SK-N-SH (cell line): Measurements from ENCODE around the gene UCKL1. TPM values are rescaled to one million over a fixed set of nuclear protein-coding genes. Genes with fewer than 3 reads are reported as not detected.

ENCODE experiments used
- CTCF ChIA-PET: fragments of 300-600, 350-600 bp; formaldehyde crosslinking; extraction: SDS; loops from one replicate; lab custom pipeline; 2021; lab: Yijun Ruan, JAX
- POLR2A ChIA-PET: fragments of 350-600 bp; sonication (Branson Sonifier 250); formaldehyde crosslinking; extraction: SDS; loops from one replicate; lab custom pipeline; 2020; ENCODE audit warnings: antibody characterized with exemption, inconsistent platforms; lab: Yijun Ruan, JAX
- DNase-seq: peaks from one replicate; pipeline ENCODE4 v3.0.0; 2012
- H2AFZ ChIP-seq: fragments of 200-600 bp; sonication (generic); 2 replicates; pipeline ENCODE4 v1.8.1; 2016; ENCODE audit warnings: antibody characterized with exemption, mild to moderate bottlenecking, low read depth
- H3F3A ChIP-seq: fragments of 200-600 bp; sonication (generic); replicated peaks from 2 replicates; pipeline ENCODE3; 2016; ENCODE audit warnings: antibody characterized with exemption, mild to moderate bottlenecking; ENCODE audit not compliant: insufficient read depth
- H3K27ac ChIP-seq, 2 experiments: fragments of 200-500 bp in 1 of 2; fragments of 200-600 bp in 1 of 2; sonication (Bioruptor generic) in 1 of 2; sonication (generic), shearing (Covaris generic) in 1 of 2; 2 replicates each; pipeline versions ENCODE4 v1.5.1 to v1.6.1; 2014 to 2016; ENCODE audit warnings: low read depth in 2 of 2, inconsistent platforms in 1 of 2, low read length in 1 of 2, mild to moderate bottlenecking in 1 of 2, mixed read lengths in 1 of 2
- H3K27me3 ChIP-seq: fragments of 200-600 bp; sonication (generic), shearing (Covaris generic); 2 replicates; pipeline ENCODE4 v1.6.1; 2016; ENCODE audit warnings: mixed run types; ENCODE audit not compliant: insufficient read depth
- H3K36me3 ChIP-seq, 2 experiments: fragments of 200-500 bp in 1 of 2; fragments of 200-600 bp in 1 of 2; sonication (Bioruptor generic) in 1 of 2; sonication (generic) in 1 of 2; replicated peaks in 1 of 2; 2 replicates each; pipeline versions ENCODE3 to v1.5.1; 2014 to 2016; ENCODE audit warnings: low read length in 1 of 2, mild to moderate bottlenecking in 1 of 2; ENCODE audit not compliant: insufficient read depth in 2 of 2, control insufficient read depth in 1 of 2
- H3K4me1 ChIP-seq, 2 experiments: fragments of 200-500 bp in 1 of 2; fragments of 200-600 bp in 1 of 2; sonication (Bioruptor generic) in 1 of 2; sonication (generic), shearing (Covaris generic) in 1 of 2; 2 replicates each; pipeline versions ENCODE4 v1.5.1 to v1.6.1; 2014 to 2016; ENCODE audit warnings: low read depth in 1 of 2, low read length in 1 of 2, mixed run types in 1 of 2; ENCODE audit not compliant: insufficient read depth in 2 of 2, control insufficient read depth in 1 of 2
- H3K4me2 ChIP-seq: fragments of 200-600 bp; sonication (generic), shearing (Covaris generic); 2 replicates; pipeline ENCODE4 v1.6.1; 2017; ENCODE audit warnings: mixed run types
- H3K4me3 ChIP-seq, 2 experiments: fragments of 200-500 bp in 1 of 2; fragments of 200-600 bp in 1 of 2; sonication (Bioruptor generic) in 1 of 2; sonication (generic), shearing (Covaris generic) in 1 of 2; 2 replicates each; pipeline versions ENCODE4 v1.5.1 to v1.8.1; 2014 to 2016; ENCODE audit warnings: low read depth in 2 of 2, inconsistent platforms in 1 of 2, low read length in 1 of 2, mild to moderate bottlenecking in 1 of 2, mixed read lengths in 1 of 2, moderate library complexity in 1 of 2
- H3K79me2 ChIP-seq: fragments of 200-600 bp; sonication (generic); 2 replicates; pipeline ENCODE4 v1.8.1; 2017; ENCODE audit warnings: mild to moderate bottlenecking; ENCODE audit not compliant: insufficient read depth
- H3K9ac ChIP-seq: fragments of 200-600 bp; sonication (generic); 2 replicates; pipeline ENCODE4 v1.6.1; 2017; ENCODE audit warnings: mixed run types
- H3K9me2 ChIP-seq: fragments of 200-600 bp; sonication (generic); 2 replicates; pipeline ENCODE4 v1.6.1; 2017; ENCODE audit warnings: mixed run types
- H3K9me3 ChIP-seq: fragments of 200-600 bp; sonication (generic); 2 replicates; pipeline ENCODE4 v1.6.1; 2017; ENCODE audit warnings: mixed run types, mild to moderate bottlenecking, moderate library complexity
- H4K20me1 ChIP-seq: fragments of 200-600 bp; sonication (generic); 2 replicates; pipeline ENCODE4 v1.6.1; 2017; ENCODE audit warnings: mild to moderate bottlenecking, mixed run types; ENCODE audit not compliant: insufficient read depth
- CHD2 ChIP-seq: fragments of 150-350 bp; IDR thresholded peaks from 2 replicates; pipeline ENCODE4 v1.6.1; 2018; ENCODE audit warnings: low read length; ENCODE audit not compliant: partially characterized antibody
- ELF1 ChIP-seq: IDR thresholded peaks from 2 replicates; pipeline ENCODE4 v1.4.0; 2012
- EP300 ChIP-seq, 2 experiments: IDR thresholded peaks; 2 replicates each; pipeline versions ENCODE4 v1.4.0 to v1.6.1; 2012; ENCODE audit warnings: borderline replicate concordance in 1 of 2, low read depth in 1 of 2, low read length in 1 of 2
- EZH2phosphoT487 ChIP-seq: fragments of 200-600 bp; sonication (generic); IDR thresholded peaks from 2 replicates; pipeline ENCODE4 v1.6.1; 2017; ENCODE audit warnings: low read depth, mixed run types, mild to moderate bottlenecking, antibody characterized with exemption, moderate library complexity, borderline replicate concordance
- FOSL2 ChIP-seq: IDR thresholded peaks from 2 replicates; pipeline ENCODE4 v1.4.0; 2012; ENCODE audit warnings: low read depth, mild to moderate bottlenecking, moderate library complexity, borderline replicate concordance
- FOXM1 ChIP-seq: IDR thresholded peaks from 2 replicates; pipeline ENCODE4 v1.4.0; 2012; ENCODE audit warnings: low read depth, mild to moderate bottlenecking
- GABPA ChIP-seq: IDR thresholded peaks from 2 replicates; pipeline ENCODE4 v1.4.0; 2012; ENCODE audit warnings: low read depth, mild to moderate bottlenecking
- GATA2 ChIP-seq: sonication (generic); formaldehyde crosslinking; IDR thresholded peaks from 2 replicates; pipeline ENCODE4 v1.5.0; 2020; ENCODE audit warnings: mild to moderate bottlenecking, missing genetic modification reagents
- JUND ChIP-seq: IDR thresholded peaks from 2 replicates; pipeline ENCODE4 v1.4.0; 2012
- MAX ChIP-seq: IDR thresholded peaks from 2 replicates; pipeline ENCODE4 v1.4.0; 2012; ENCODE audit warnings: low read depth
- NFIC ChIP-seq: IDR thresholded peaks from 2 replicates; pipeline ENCODE4 v1.4.0; 2012; ENCODE audit warnings: borderline replicate concordance
- RAD21 ChIP-seq: IDR thresholded peaks from 2 replicates; pipeline ENCODE4 v1.6.1; 2012; ENCODE audit warnings: mild to moderate bottlenecking, low read length
- RFX5 ChIP-seq: IDR thresholded peaks from 2 replicates; pipeline ENCODE4 v1.6.1; 2012; ENCODE audit warnings: mild to moderate bottlenecking, improper control_type of control experiment, low read length
- SIN3A ChIP-seq: IDR thresholded peaks from 2 replicates; pipeline ENCODE4 v1.6.1; 2012; ENCODE audit warnings: low read depth, mild to moderate bottlenecking, low read length, moderate library complexity, borderline replicate concordance
- USF2 ChIP-seq: fragments of 150-350 bp; IDR thresholded peaks from 2 replicates; pipeline ENCODE4 v1.6.1; 2017; ENCODE audit warnings: antibody characterized with exemption, low read length, low read depth, borderline replicate concordance
- YY1 ChIP-seq: IDR thresholded peaks from 2 replicates; pipeline ENCODE4 v1.4.0; 2012; ENCODE audit warnings: low read depth, mild to moderate bottlenecking
- ZBTB33 ChIP-seq: IDR thresholded peaks from 2 replicates; pipeline ENCODE4 v1.4.0; 2012; ENCODE audit warnings: low read depth, borderline replicate concordance
- WGBS: methylation state at CpG from one replicate; pipeline ENCODE4 v1.1.6; 2017; ENCODE audit warnings: low lambda C conversion rate; 5-methylcytosine and 5-hydroxymethylcytosine counted together
- polyA plus RNA-seq, 3 experiments: library from polyadenylated mRNA; depleted of rRNA; stranded (reverse); fragments of >200 nt; gene quantifications; 2 replicates each; pipeline ENCODE4 v1.2.3, GENCODE V29; 2012

UCKL1 gene
- polyA plus RNA-seq, 1 of the 3 experiments (the other 2 are of a cell fraction), result 71.6 TPM

- peaks cover 20% of the 10 kb centered on the region; the same call in 1 of the 2 replicates for H4K20me1 ChIP-seq
- no peaks in the 10 kb centered on the region for H3K27me3 ChIP-seq
- WGBS, result 95% methylated on average over 8 of the region's 9 CpGs
- H3K27ac ChIP-seq, result no peak overlapping the region
- H3K4me1 ChIP-seq, result no peaks in the 10 kb centered on the region
- no peaks in the 10 kb centered on the region for H3K9me3 ChIP-seq
- H3K9ac ChIP-seq, result no peak overlapping the region
- ChIA-PET CTCF (interaction anchor here (1.1 to 2.2 kb wide), 4 partner anchors 12 to 160 kb away, joined by 3 to 7 read pairs (median 4); no protein-coding TSS in a partner anchor), POLR2A (no interaction called here)
- H3F3A ChIP-seq, result no peaks in the 10 kb centered on the region
- H3K36me3 ChIP-seq, result peaks cover 0 to 57% of the 10 kb centered on the region in 2 experiments
- H3K4me2 ChIP-seq, result no peak overlapping the region
- no peaks in the 10 kb centered on the region for H3K9me2 ChIP-seq
- no peak overlapping the region for H3K4me3 ChIP-seq
- no peak for DNase-seq
- H3K79me2 ChIP-seq, result peaks cover 5% of the 10 kb centered on the region; the same call in 1 of the 2 replicates
- no peak for TF ChIP-seq MAX
- TF ChIP-seq CHD2, result no peak
- no peak for TF ChIP-seq YY1
- no peak for TF ChIP-seq EZH2phosphoT487
- no peak for TF ChIP-seq FOXM1
- TF ChIP-seq SIN3A, result no peak
- no peak for TF ChIP-seq RFX5
- TF ChIP-seq FOSL2, result no peak
- TF ChIP-seq NFIC, result no peak
- TF ChIP-seq USF2, result no peak
- no peak for TF ChIP-seq GATA2
- no peak for TF ChIP-seq RAD21
- no peak for TF ChIP-seq EP300 (IDR thresholded peaks at IDR 0.05; ENCODE audit: borderline replicate concordance in 1 of 2, low read depth in 1 of 2, low read length in 1 of 2)
- TF ChIP-seq JUND, result no peak
- TF ChIP-seq ZBTB33, result no peak
- TF ChIP-seq GABPA, result no peak
- no peak for TF ChIP-seq ELF1
- TF ChIP-seq, all 33 proteins: peak for 0
- no peak overlapping the region for H2AFZ ChIP-seq
Observed at GRCh38 chr20:63935447-63935846, 20.8 kb downstream of the UCKL1 start.
